HG03280 (cell line): Measurements from ENCODE around the gene PDE3B.
"Not testable (repeated sequence)": the region's sequence is repeated elsewhere in the genome, so short reads cannot be mapped to it uniquely, and the experiment has no call there.

ENCODE experiments used
- ATAC-seq: cut with Tn5 transposase; IDR thresholded peaks from one replicate; pipeline ENCODE4 v1.9.1; 2021; ENCODE audit warnings: mild to moderate bottlenecking, moderate library complexity; ENCODE audit not compliant: unreplicated experiment

The PDE3B gene

GRCh38 chr11:14643697-14644225 lies at the start of gene PDE3B:
Gene PDE3B (plus strand): TSS chr11:14643804. CDS start chr11:14644076, 272 bp downstream.
- ATAC-seq: peak; percentile 75

DNA sequence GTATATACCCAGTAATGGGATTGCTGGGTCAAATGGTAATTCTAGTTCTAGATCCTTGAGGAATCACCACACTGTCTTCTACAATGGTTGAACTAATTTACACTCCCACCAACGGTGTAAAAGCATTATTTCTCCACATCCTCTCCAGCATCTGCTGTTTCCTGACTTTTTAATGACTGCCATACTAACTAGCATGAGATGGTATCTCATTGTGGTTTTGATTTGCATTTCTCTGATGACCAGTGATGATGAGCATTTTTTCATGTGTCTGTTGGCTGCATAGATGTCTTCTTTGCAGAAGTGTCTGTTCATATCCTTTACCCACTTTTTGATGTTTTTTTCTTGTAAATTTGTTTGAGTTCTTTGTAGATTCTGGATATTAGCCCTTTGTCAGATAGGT lies 48.3 kb upstream of the PDE3B start:
- ATAC-seq: not testable (repeated sequence)

GRCh38 chr11:14607713-14608112 lies 35.9 kb upstream of the PDE3B start:
- no peak for ATAC-seq

DNA sequence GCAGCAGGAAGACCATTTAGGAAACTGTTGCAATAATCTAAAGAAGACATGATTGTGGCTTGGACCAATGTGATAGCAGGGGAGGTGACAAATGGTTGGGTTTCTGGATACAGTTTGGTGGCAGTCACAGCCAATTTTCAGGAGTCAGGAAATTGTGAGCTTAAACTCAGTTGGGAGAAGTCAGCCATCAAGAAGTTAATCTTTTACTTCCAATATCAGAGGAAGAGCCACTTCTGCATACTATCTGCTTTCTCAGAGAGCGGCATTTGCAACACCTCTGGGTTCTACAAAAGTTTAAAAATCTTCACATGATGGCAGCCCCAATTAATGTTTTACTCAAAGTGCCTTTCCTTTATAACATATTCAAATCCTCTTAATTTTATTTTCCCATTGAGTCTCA lies 33.7 kb upstream of the PDE3B start:
- ATAC-seq: no peak

DNA sequence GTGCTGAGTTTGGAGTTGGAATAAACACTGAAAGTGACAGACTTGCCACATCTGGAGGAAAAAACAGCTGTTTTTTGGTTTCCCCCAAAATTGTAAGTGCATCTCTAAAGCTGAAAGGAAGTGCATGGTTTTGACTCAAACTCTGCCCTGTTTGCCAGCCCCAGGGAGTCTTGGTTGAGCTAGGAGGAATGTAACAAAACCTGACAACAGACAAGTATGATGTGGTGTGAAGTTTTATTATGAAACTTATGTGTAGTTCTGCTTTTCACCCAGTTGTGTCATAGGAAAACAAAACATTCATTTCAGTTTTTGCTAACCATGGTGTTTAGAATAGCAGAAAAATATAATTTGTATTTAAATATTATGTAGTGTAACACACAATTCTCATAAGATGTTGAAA lies 31.7 kb upstream of the PDE3B start:
- ATAC-seq: no peak

GRCh38 chr11:14612694-14613093 lies 30.9 kb upstream of the PDE3B start:
- ATAC-seq: no peak

GRCh38 chr11:14614091-14614622 lies 29.4 kb upstream of the PDE3B start:
- no peak for ATAC-seq

DNA sequence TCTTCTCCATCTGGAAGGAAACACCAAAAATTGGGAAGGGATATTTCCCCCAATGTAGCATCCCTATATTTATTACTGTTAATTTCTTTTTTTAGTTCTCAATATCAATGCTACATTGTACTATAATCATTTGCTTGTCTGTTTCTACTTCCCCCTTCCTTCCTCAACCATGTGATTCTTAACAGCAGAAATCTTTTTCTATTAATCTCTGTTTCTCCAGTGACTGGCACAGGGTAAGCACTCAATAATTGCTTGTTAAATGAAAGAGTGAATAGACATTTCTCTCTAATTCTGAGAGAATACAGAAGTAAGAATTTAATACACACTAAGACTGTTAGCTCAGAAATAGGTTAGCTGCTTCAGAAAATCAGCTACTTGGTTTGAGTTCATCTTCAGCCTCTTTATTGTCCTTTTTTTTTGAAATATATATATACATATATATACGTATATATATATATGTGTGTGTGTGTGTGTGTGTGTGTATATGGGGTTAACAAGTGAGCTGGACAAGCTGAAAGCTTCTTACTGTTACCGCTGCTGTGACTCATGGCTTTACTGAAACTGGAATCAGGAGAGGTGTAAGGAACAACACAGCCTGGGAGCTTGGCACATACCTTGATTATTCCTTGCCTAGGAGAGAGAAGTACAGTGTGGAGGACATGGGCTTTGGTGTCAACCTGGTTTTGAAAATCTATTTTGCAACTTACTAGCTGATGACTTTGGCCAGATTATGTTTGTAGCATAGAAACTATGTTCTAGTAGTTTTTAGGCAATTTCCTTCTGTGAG lies 26.2 kb upstream of the PDE3B start:
- no peak for ATAC-seq

DNA sequence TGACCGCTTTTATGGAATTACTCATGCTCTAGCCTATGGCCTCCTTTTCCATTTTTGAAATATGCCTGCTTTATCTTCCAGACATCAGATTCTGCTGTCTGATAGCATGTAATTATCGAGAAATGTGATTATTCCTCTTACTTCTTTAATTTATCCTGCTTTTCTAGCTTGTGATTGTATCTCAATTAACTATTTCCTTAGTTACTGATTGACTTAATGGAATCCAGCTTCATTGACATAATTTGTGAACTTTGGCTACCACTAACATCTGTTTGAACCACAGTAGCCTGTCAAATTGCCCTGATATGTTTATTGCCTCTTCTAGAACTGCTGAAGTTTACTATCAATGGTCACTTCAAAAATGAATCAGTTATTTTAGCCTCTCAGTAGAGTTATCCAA lies 25.5 kb upstream of the PDE3B start:
- ATAC-seq: no peak

GRCh38 chr11:14619603-14620531 lies 23.7 kb upstream of the PDE3B start:
- ATAC-seq: no peak

GRCh38 chr11:14622223-14622954 lies 21.2 kb upstream of the PDE3B start:
- no peak for ATAC-seq

DNA sequence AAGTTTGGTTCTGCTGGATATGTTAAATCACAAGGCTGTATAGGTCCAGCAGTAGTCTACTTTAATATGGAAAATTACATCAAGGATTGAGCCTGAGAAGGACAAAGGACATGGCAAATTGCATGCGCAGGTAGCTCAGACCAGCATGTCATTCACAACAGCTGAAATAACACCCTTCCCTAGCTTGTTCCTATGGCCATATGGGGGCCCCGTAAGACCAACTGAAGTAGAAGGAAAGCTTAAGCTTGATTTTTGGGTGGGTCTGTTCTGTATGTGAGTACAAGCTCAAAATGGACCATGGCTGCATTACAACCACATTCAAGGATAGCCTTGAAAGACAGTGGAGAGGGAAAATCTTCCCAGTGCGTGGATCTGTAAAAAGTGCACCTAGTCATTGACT lies 20.6 kb upstream of the PDE3B start:
- ATAC-seq: no peak

DNA sequence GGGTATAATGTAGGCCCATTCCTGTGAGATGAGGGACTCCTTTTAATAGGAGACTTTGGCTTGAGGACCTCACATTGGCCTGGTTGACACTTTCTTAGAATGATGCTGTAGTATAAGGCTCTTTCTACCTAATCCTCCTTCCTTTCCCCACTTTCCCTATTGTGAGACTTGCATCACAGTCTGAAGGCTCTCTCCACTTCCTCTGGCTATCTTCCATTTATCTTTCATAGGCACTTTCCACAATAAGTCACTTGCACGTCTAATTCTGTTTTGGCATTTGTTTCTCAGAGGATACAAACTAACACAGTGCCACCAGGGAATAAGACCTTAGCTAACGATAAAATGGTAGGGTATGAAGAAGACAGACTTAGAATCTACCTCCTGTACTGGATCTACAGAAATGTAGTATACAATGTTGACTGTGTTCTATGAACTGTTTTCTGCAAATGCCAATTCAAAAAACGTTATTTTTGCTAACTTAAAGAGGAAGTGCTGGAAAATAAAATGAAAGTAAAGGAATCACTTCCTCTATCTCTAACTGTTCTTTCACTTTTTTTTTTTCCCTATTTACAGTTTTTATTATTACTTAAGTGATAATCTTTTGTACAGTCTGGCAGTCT lies 17.9 kb upstream of the PDE3B start:
- ATAC-seq: no peak

- ATAC-seq: no peak
Measured at GRCh38 chr11:14626650-14627049, 17.0 kb upstream of the PDE3B start.

DNA sequence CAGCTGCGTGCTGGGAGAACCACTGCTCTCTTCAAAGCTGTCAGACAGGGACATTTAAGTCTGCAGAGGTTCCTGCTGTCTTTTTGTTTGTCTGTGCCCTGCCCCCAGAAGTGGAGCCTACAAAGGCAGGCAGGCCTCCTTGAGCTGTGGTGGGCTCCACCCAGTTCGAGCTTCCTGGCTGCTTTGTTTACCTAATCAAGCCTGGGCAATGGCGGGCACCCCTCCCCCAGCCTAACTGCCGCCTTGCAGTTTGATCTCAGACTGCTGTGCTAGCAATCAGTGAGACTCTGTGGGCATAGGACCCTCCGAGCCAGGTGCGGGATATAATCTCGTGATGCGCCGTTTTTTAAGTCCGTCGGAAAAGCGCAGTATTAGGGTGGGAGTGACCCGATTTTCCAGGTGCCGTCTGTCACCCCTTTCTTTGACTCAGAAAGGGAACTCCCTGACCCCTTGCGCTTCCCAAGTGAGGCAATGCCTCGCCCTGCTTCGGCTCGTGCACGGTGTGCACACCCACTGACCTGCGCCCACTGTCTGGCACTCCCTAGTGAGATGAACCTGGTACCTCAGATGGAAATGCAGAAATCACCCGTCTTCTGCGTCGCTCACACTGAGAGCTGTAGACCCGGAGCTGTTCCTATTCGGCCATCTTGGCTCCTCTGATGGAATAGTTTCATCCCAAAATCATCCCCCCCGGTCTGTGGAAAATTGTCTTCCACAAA lies 9.9 kb upstream of the PDE3B start:
- ATAC-seq: not testable (repeated sequence)

GRCh38 chr11:14634813-14635212 lies 8.8 kb upstream of the PDE3B start:
- no peak for ATAC-seq

DNA sequence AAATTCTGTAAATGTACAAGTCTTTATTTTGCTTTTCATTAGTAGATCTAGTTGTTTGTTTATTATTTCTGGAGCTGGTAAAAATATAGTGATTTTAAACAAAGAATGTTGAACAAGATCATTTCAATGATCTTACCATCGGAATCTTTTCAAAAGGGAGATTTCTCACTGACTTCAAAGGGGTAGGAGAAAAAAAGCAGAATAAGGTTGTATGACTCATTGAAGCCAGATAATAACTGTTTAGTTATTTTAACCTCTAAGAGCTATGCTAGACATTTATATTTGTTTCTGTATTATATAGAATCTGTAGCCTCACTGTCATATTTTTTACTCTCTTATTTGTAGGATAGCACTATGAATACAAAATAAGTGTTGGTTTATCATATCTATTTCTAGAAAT lies 8.1 kb upstream of the PDE3B start:
- ATAC-seq: no peak

DNA sequence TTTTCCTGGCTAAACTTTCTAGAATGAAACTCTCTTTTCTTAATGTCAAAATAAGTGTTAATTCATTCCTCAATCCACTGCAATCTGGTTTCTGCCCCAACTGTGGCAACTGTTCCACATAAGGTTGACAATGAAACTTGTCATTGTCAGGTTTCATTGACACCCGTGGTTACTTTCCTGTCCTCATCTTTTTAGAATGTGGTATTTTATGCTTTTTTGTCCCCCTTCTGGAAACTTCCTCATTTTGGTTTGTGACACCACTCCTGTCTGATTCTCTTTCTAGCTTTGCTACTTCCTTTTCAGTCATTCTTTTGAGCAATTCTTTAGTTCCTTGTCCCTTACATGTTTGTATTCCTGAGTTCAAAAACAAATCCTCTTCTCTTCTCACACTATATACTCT lies 7.5 kb upstream of the PDE3B start:
- ATAC-seq: no peak

- ATAC-seq: no peak
Measured at GRCh38 chr11:14637868-14638409, 5.7 kb upstream of the PDE3B start.
